ENCODE results near the gene MED1. TPM values are rescaled to one million over a fixed set of nuclear protein-coding genes. Genes with fewer than 3 reads are reported as not detected.
A peak's percentile ranks its signal among the peaks of the same experiment; 100 is the strongest.
"Not testable (repeated sequence)": the region's sequence is repeated elsewhere in the genome, so short reads cannot be mapped to it uniquely, and the experiment has no call there.

Gene MED1
- polyA plus RNA-seq, 1 donor (not counting 4 experiments of a cell fraction or from before 2014, with no cell fraction given) = 31.1 TPM

GRCh38 chr17:39464639-39465181, 13.6 kb upstream of the MED1 start:
- H3K27me3 ChIP-seq (ENCODE audit: control insufficient read depth, extremely low read depth, insufficient read depth, low read length); dilution Hi-C loops (cut with MboI; ENCODE audit: extremely low pct_ligation_motif_present, low sequenced_read_pairs); H3K36me3 ChIP-seq (ENCODE audit: control insufficient read depth in 2 of 2, extremely low read depth in 1 of 2, insufficient read depth in 2 of 2, low read length in 2 of 2); H3K9me3 ChIP-seq (ENCODE audit: control insufficient read depth, low read depth, low read length); H2AFZ ChIP-seq (ENCODE audit: control insufficient read depth, low read length); H3K4me1 ChIP-seq (ENCODE audit: control insufficient read depth, extremely low read depth, insufficient read depth, low read length); FAIRE-seq; DNase-seq (ENCODE audit: low read depth, low spot score); H3K9me1 ChIP-seq (ENCODE audit: control insufficient read depth, extremely low read depth, insufficient read depth, low read length); H3K27ac ChIP-seq (ENCODE audit: control insufficient read depth, insufficient read depth, low read length): not testable (repeated sequence)
- peaks cover 79% of the 10 kb centered on the region for H3K79me2 ChIP-seq (ENCODE audit: control insufficient read depth, insufficient read depth, low read length)
- H3K4me3 ChIP-seq (ENCODE audit: control insufficient read depth in 2 of 3, extremely low read depth in 1 of 3, insufficient read depth in 2 of 3, low read depth in 1 of 3, low read length in 3 of 3) = peak overlapping the region; percentile 19 to 98 (median 90)
- peaks cover 28% of the 10 kb centered on the region for H4K20me1 ChIP-seq (ENCODE audit: control insufficient read depth, extremely low read depth, insufficient read depth, low read length)
- H3K9ac ChIP-seq (ENCODE audit: control insufficient read depth, extremely low read depth, insufficient read depth, low read length) = peak overlapping the region; percentile 100
- H3K4me2 ChIP-seq (ENCODE audit: control insufficient read depth, extremely low read depth, insufficient read depth, low read depth, low read length) = peak overlapping the region; percentile 99

- DNase-seq (ENCODE audit: low read depth, low spot score) = no peak
- no peak for TF ChIP-seq EZH2 (IDR thresholded peaks at IDR 0.05; ENCODE audit: low read length)
- TF ChIP-seq, protein P1, sequence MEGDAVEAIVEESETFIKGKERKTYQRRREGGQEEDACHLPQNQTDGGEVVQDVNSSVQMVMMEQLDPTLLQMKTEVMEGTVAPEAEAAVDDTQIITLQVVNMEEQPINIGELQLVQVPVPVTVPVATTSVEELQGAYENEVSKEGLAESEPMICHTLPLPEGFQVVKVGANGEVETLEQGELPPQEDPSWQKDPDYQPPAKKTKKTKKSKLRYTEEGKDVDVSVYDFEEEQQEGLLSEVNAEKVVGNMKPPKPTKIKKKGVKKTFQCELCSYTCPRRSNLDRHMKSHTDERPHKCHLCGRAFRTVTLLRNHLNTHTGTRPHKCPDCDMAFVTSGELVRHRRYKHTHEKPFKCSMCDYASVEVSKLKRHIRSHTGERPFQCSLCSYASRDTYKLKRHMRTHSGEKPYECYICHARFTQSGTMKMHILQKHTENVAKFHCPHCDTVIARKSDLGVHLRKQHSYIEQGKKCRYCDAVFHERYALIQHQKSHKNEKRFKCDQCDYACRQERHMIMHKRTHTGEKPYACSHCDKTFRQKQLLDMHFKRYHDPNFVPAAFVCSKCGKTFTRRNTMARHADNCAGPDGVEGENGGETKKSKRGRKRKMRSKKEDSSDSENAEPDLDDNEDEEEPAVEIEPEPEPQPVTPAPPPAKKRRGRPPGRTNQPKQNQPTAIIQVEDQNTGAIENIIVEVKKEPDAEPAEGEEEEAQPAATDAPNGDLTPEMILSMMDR (optimal IDR thresholded peaks at IDR 0.05 in 1 of 3, IDR thresholded peaks at IDR 0.05 in 1 of 3, conservative IDR thresholded peaks at IDR 0.05 in 1 of 3; ENCODE audit: extremely low read depth in 1 of 3, insufficient read depth in 2 of 3, low read length in 3 of 3) = no peak
- dilution Hi-C loops (cut with MboI; ENCODE audit: extremely low pct_ligation_motif_present, low sequenced_read_pairs) = no loop called here
- no peak for FAIRE-seq
- Histone ChIP-seq H4K20me1 (ENCODE audit: control insufficient read depth, extremely low read depth, insufficient read depth, low read length) (peaks cover 28% of the 10 kb centered on the region), H3K4me2 (ENCODE audit: control insufficient read depth, extremely low read depth, insufficient read depth, low read depth, low read length) (peak overlapping the region; percentile 99), H3K27me3 (ENCODE audit: control insufficient read depth, extremely low read depth, insufficient read depth, low read length) (no peaks in the 10 kb centered on the region), H3K9ac (ENCODE audit: control insufficient read depth, extremely low read depth, insufficient read depth, low read length) (peak overlapping the region; percentile 100), H3K9me3 (ENCODE audit: control insufficient read depth, low read depth, low read length) (no peaks in the 10 kb centered on the region), H3K4me3 (ENCODE audit: control insufficient read depth in 2 of 3, extremely low read depth in 1 of 3, insufficient read depth in 2 of 3, low read depth in 1 of 3, low read length in 3 of 3) (peak overlapping the region; percentile 84 to 98 (median 90)), H3K79me2 (ENCODE audit: control insufficient read depth, insufficient read depth, low read length) (peaks cover 63% of the 10 kb centered on the region), H3K9me1 (ENCODE audit: control insufficient read depth, extremely low read depth, insufficient read depth, low read length) (no peaks in the 10 kb centered on the region), H3K27ac (ENCODE audit: control insufficient read depth, insufficient read depth, low read length) (peak overlapping the region; percentile 99), H2AFZ (ENCODE audit: control insufficient read depth, low read length) (no peak overlapping the region), H3K36me3 (ENCODE audit: control insufficient read depth in 2 of 2, extremely low read depth in 1 of 2, insufficient read depth in 2 of 2, low read length in 2 of 2) (no peaks in the 10 kb centered on the region), H3K4me1 (ENCODE audit: control insufficient read depth, extremely low read depth, insufficient read depth, low read length) (peaks cover 9% of the 10 kb centered on the region)
Observed at GRCh38 chr17:39462631-39463375, 11.7 kb upstream of the MED1 start.
